HFF-Myc (cell line): ENCODE measurements around the gene CEP170B.

Experiments
- DNase-seq: peaks from one replicate; pipeline ENCODE4 v3.0.0-alpha.2; 2011; ENCODE audit warnings: low read depth; ENCODE audit errors: extremely low read depth
- H3K4me3 ChIP-seq: replicated peaks from 2 replicates; pipeline ENCODE4 v1.5.1; 2011; ENCODE audit warnings: low read depth, mild to moderate bottlenecking, control low read depth, low read length
- CTCF ChIP-seq: IDR thresholded peaks from 2 replicates; pipeline ENCODE4 v1.5.1; 2012; ENCODE audit warnings: mild to moderate bottlenecking, low read depth, low read length, control low read depth; ENCODE audit errors: missing control alignments

Gene CEP170B

GRCh38 chr14:104937161-104937560 is 72.1 kb downstream of the CEP170B start:
- no peak for TF ChIP-seq CTCF
- no peak for DNase-seq

GRCh38 chr14:104937694-104938365 is 72.8 kb downstream of the CEP170B start:
- H3K4me3 ChIP-seq = no peak overlapping the region
- DNase-seq = no peak
- no peak for TF ChIP-seq CTCF

More at GRCh38 chr14:104937161-104937560, 72.1 kb downstream of the CEP170B start:
- no peak overlapping the region for H3K4me3 ChIP-seq

GRCh38 chr14:104938436-104938835 is 73.4 kb downstream of the CEP170B start:
- no peak for TF ChIP-seq CTCF

GRCh38 chr14:104938960-104939359 is 73.9 kb downstream of the CEP170B start:
- no peak for DNase-seq
- no peak overlapping the region for H3K4me3 ChIP-seq
- no peak for TF ChIP-seq CTCF

More at GRCh38 chr14:104938436-104938835, 73.4 kb downstream of the CEP170B start:
- no peak for DNase-seq
- no peak overlapping the region for H3K4me3 ChIP-seq

GRCh38 chr14:104939666-104940410 is 74.8 kb downstream of the CEP170B start:
- H3K4me3 ChIP-seq = no peak overlapping the region
- no peak for DNase-seq
- no peak for TF ChIP-seq CTCF

- no peak for DNase-seq
- peak; percentile 32 for TF ChIP-seq CTCF
- H3K4me3 ChIP-seq = no peak overlapping the region
Measured at GRCh38 chr14:104940526-104941150, 75.6 kb downstream of the CEP170B start.
